Coronary artery (tissue), 2 donors: Measurements from ENCODE around the gene HNRNPC.

Experiments
- DNase-seq: peaks from one replicate; pipeline ENCODE4 v3.0.0-alpha.2; 2017; ENCODE audit warnings: low spot score
- H3K27ac ChIP-seq, 2 donors: fragments of 200-600 bp; sonication (generic); one replicate each; pipeline ENCODE4 v1.5.1; 2016 to 2019
- H3K4me3 ChIP-seq: fragments of 200-600 bp; sonication (generic); 2 replicates; pipeline ENCODE4 v1.5.1; 2016; ENCODE audit warnings: mild to moderate bottlenecking, moderate library complexity
- CTCF ChIP-seq: fragments of 200-600 bp; sonication (generic); IDR thresholded peaks from one replicate; pipeline ENCODE4 v1.5.1; 2019; ENCODE audit warnings: antibody characterized with exemption

Gene HNRNPC

DNA sequence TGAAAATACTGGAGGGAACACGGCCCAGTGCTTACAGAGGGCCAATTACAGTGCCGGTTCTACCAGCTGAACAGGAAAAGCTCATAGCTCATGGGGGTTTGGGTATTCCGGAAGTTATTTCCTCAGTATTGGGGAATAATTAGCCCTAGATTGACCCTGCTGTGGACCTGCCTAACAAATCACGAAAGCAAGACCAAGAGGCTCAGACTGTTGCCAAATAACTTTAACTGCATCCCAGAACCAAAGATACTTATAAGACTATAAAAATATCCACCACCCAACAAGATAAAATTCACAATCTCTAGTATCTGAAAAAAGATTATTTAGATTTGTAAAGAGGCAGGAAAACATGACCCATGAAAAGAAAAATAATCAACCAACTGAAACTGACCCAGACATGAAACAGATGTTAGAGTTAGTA, 105.4 kb downstream of the HNRNPC start:
- Histone ChIP-seq H3K4me3 (no peak overlapping the region), H3K27ac (no peak overlapping the region)
- no peak for TF ChIP-seq CTCF
- DNase-seq = no peak

GRCh38 chr14:21162081-21162480, 107.2 kb downstream of the HNRNPC start:
- no peak for DNase-seq
- no peak overlapping the region for H3K27ac ChIP-seq
- no peak overlapping the region for H3K4me3 ChIP-seq
- TF ChIP-seq CTCF = no peak

DNA sequence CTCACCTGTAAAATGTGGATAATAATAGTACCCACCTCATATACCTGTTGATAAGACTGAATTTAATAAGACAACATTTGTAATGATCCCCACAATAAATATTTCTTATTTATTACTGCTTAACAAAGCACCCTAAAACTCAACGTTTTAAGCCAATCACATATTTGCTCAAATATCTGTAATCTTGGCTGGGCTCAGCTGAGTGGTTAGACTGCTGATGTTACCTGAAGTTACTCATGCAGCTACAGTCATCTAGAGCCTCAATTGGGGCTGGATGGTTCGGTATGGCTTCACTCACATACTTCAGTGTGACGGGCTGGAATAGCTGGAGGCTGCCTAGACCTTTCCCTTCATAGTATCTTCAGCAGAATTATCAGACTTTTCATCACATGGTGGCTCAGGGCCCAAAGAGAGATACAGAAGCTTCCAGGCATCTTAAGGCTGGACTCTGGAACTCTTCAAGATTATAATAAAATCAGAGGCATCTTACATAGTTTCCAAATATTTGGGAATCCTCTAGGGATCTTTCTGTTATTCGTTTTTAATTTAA, 109.1 kb downstream of the HNRNPC start:
- Histone ChIP-seq H3K4me3 (no peak overlapping the region), H3K27ac (no peak overlapping the region)
- TF ChIP-seq CTCF = no peak
- no peak for DNase-seq
